IMR-90 (cell line): Measurements from ENCODE around the gene ADPGK.

Experiments used
- BHLHE40 ChIP-seq: fragments of 150-350 bp; IDR thresholded peaks from 2 replicates; pipeline ENCODE4 v1.6.1; 2016; ENCODE audit warnings: mild to moderate bottlenecking, low read depth, low read length
- CEBPB ChIP-seq: IDR thresholded peaks from 2 replicates; pipeline ENCODE4 v1.6.1; 2012; ENCODE audit warnings: low read depth, low read length, improper control_type of control experiment
- CHD1 ChIP-seq: IDR thresholded peaks from 2 replicates; pipeline ENCODE4 v1.6.1; 2012; ENCODE audit warnings: low read depth, low read length, improper control_type of control experiment
- CTCF ChIP-seq: conservative IDR thresholded peaks from 2 replicates; pipeline ENCODE4 v1.5.1; 2012; ENCODE audit warnings: mild to moderate bottlenecking, low read depth, low read length, improper control_type of control experiment
- ELK1 ChIP-seq: fragments of 150-350 bp; IDR thresholded peaks from 2 replicates; pipeline ENCODE4 v1.6.1; 2016; ENCODE audit warnings: low read depth, mild to moderate bottlenecking, low read length, moderate library complexity, borderline replicate concordance
- FOS ChIP-seq: fragments of 150-350 bp; IDR thresholded peaks from 2 replicates; pipeline ENCODE4 v1.6.1; 2016; ENCODE audit warnings: low read depth, low read length
- MAZ ChIP-seq: IDR thresholded peaks from 2 replicates; pipeline ENCODE4 v1.6.1; 2012; ENCODE audit warnings: low read depth, mild to moderate bottlenecking, low read length, improper control_type of control experiment, moderate library complexity, borderline replicate concordance
- NFE2L2 ChIP-seq: fragments of 150-350 bp; IDR thresholded peaks from 2 replicates; pipeline ENCODE4 v1.6.1; 2016; ENCODE audit warnings: low read depth, mild to moderate bottlenecking, low read length
- POLR2A ChIP-seq: IDR thresholded peaks from 2 replicates; pipeline ENCODE4 v1.6.1; 2012; ENCODE audit warnings: mild to moderate bottlenecking, low read depth, low read length
- RAD21 ChIP-seq: IDR thresholded peaks from 2 replicates; pipeline ENCODE4 v1.6.1; 2012; ENCODE audit warnings: low read length, improper control_type of control experiment
- RFX5 ChIP-seq: IDR thresholded peaks from 2 replicates; pipeline ENCODE4 v1.8.0; 2012; ENCODE audit warnings: low read depth, mild to moderate bottlenecking, low read length, moderate library complexity
- SMC3 ChIP-seq: fragments of 150-350 bp; IDR thresholded peaks from 2 replicates; pipeline ENCODE4 v1.6.1; 2016; ENCODE audit warnings: low read depth, mild to moderate bottlenecking, antibody characterized with exemption, low read length, moderate library complexity
- USF2 ChIP-seq: fragments of 150-350 bp; IDR thresholded peaks from 2 replicates; pipeline ENCODE4 v1.6.1; 2017; ENCODE audit warnings: mild to moderate bottlenecking, antibody characterized with exemption, low read length, low read depth

- no peak for TF ChIP-seq POLR2A
- TF ChIP-seq CTCF, result no peak
- no peak for TF ChIP-seq ELK1
- TF ChIP-seq SMC3, result no peak
- no peak for TF ChIP-seq BHLHE40
- TF ChIP-seq FOS, result no peak
- no peak for TF ChIP-seq NFE2L2
- TF ChIP-seq MAZ, result no peak
- no peak for TF ChIP-seq USF2
- no peak for TF ChIP-seq CEBPB
- TF ChIP-seq RAD21, result no peak
- TF ChIP-seq RFX5, result no peak
- TF ChIP-seq CHD1, result no peak
These were observed 13.8 kb upstream of the ADPGK start for GRCh38 chr15:72797338-72797689.
